Measurements from ENCODE around the gene C9orf153. TPM values are rescaled to one million over a fixed set of nuclear protein-coding genes. Genes with fewer than 3 reads are reported as not detected.
A peak's percentile ranks its signal among the peaks of the same experiment; 100 is the strongest.

C9orf153 gene
- total RNA-seq, 1 experiment from 2014 or later: 0.17 TPM

- no peaks in the 10 kb centered on the region for H3K27me3 Mint-ChIP-seq (ENCODE audit: low read depth)
- TF ChIP-seq CTCF (conservative IDR thresholded peaks at IDR 0.05): no peak
- H4K8ac ChIP-seq (replicated peaks; ENCODE audit: insufficient read length, low read depth, low read length): no peak overlapping the region
Observed at GRCh38 chr9:86241216-86241615, 18.2 kb downstream of the C9orf153 start.

More at GRCh38 chr9:86241216-86241615, 18.2 kb downstream of the C9orf153 start:
- Histone ChIP-seq H3K79me1 (ENCODE audit: insufficient read depth, low read depth, low read length, poor library complexity, severe bottlenecking) (no peaks in the 10 kb centered on the region), H3K27ac (ENCODE audit: insufficient read length, low read depth, low read length) (no peak overlapping the region), H3K9ac (ENCODE audit: extremely low read depth, insufficient read length, low read length) (no peak overlapping the region), H3K27me3 (ENCODE audit: insufficient read depth, low read length) (no peaks in the 10 kb centered on the region), H2BK15ac (ENCODE audit: low read depth, low read length) (no peak overlapping the region), H3K14ac (ENCODE audit: insufficient read depth, low read length) (no peak overlapping the region), H4K5ac (ENCODE audit: insufficient read length, low read depth, low read length) (no peak overlapping the region), H3K18ac (ENCODE audit: insufficient read length, low read depth, low read length) (no peak overlapping the region), H3K79me2 (ENCODE audit: insufficient read depth, low read length) (no peaks in the 10 kb centered on the region), H2AFZ (ENCODE audit: low read length) (no peak overlapping the region), H2AK5ac (ENCODE audit: insufficient read length, low read length) (no peak overlapping the region), H2BK12ac (ENCODE audit: insufficient read length, low read depth, low read length) (no peak overlapping the region), H2BK20ac (ENCODE audit: low read depth, low read length, poor library complexity, severe bottlenecking) (no peak overlapping the region), H3K4me1 (ENCODE audit: insufficient read depth, low read length) (no peaks in the 10 kb centered on the region), H3K4ac (ENCODE audit: low read depth, low read length) (no peak overlapping the region), H2BK5ac (ENCODE audit: insufficient read length, low read length) (no peak overlapping the region), H3K4me2 (ENCODE audit: insufficient read depth, insufficient read length, low read length) (no peak overlapping the region), H3K56ac (ENCODE audit: insufficient read length, low read depth, low read length) (no peak overlapping the region), H4K91ac (ENCODE audit: insufficient read length, low read depth, low read length) (no peak overlapping the region), H2BK120ac (ENCODE audit: low read depth, low read length, poor library complexity, severe bottlenecking) (no peak overlapping the region), H3K23me2 (ENCODE audit: insufficient read length, low read depth, low read length, poor library complexity, severe bottlenecking) (no peaks in the 10 kb centered on the region), H3K23ac (ENCODE audit: insufficient read length, low read depth, low read length) (no peak overlapping the region), H3T11ph (ENCODE audit: low read length) (no peak overlapping the region), H4K20me1 (ENCODE audit: control insufficient read depth, insufficient read depth, insufficient read length) (no peaks in the 10 kb centered on the region), H3K9me3 (ENCODE audit: control insufficient read depth, low read depth, low read length) (no peaks in the 10 kb centered on the region)
- WGBS (ENCODE audit: extremely low coverage, insufficient read length, low lambda C conversion rate): no CpG with 5 or more reads among the region's 7 CpGs
- no peaks in the 10 kb centered on the region for H3K36me3 Mint-ChIP-seq (ENCODE audit: insufficient read depth in 1 of 3, low read depth in 3 of 3)
- DNase-seq: no peak
- peaks cover 0 to 4% of the 10 kb centered on the region in 2 experiments; a peak in 2 of 4 replicates for H3K4me1 Mint-ChIP-seq
- H3K9me3 Mint-ChIP-seq: no peaks in the 10 kb centered on the region
- peak overlapping the region in 1 of 3 experiments; percentile 30; a peak in 1 of 7 replicates for H3K27ac Mint-ChIP-seq
- H3K4me3 Mint-ChIP-seq: no peak overlapping the region

Data from H9 (cell line).